Smooth muscle cell (in vitro differentiated cells): Measurements from ENCODE around the gene CENPN. TPM values are rescaled to one million over a fixed set of nuclear protein-coding genes. Genes with fewer than 3 reads are reported as not detected.
A peak's percentile ranks its signal among the peaks of the same experiment; 100 is the strongest.

ENCODE experiments used
- DNase-seq: peaks from one replicate; lab custom pipeline; 2025; ENCODE audit not compliant: unreplicated experiment; lab: John Stamatoyannopoulos, UW
- H2AFZ ChIP-seq: fragments of 200-600 bp; sonication (generic); 2 replicates; pipeline ENCODE4 v1.6.0; 2016; ENCODE audit warnings: antibody characterized with exemption, low read depth, mild to moderate bottlenecking
- H3F3A ChIP-seq: fragments of 200-600 bp; sonication (generic); 2 replicates; pipeline ENCODE4 v1.6.0; 2017; ENCODE audit warnings: antibody characterized with exemption, low read depth
- H3K27ac ChIP-seq: fragments of 200-600 bp; sonication (generic); 2 replicates; pipeline ENCODE4 v1.5.1; 2016; ENCODE audit warnings: low read depth, mild to moderate bottlenecking
- H3K27me3 ChIP-seq: fragments of 200-600 bp; sonication (generic); 2 replicates; pipeline ENCODE4 v1.6.1; 2016; ENCODE audit warnings: low read depth, mild to moderate bottlenecking
- H3K36me3 ChIP-seq: fragments of 200-600 bp; sonication (generic); 2 replicates; pipeline ENCODE4 v1.5.1; 2016; ENCODE audit warnings: low read depth
- H3K4me1 ChIP-seq: fragments of 200-600 bp; sonication (generic); 2 replicates; pipeline ENCODE4 v1.5.1; 2016; ENCODE audit warnings: low read depth
- H3K4me2 ChIP-seq: fragments of 200-600 bp; sonication (generic); 2 replicates; pipeline ENCODE4 v1.6.0; 2016; ENCODE audit warnings: mild to moderate bottlenecking
- H3K4me3 ChIP-seq: fragments of 200-600 bp; sonication (generic); 2 replicates; pipeline ENCODE4 v1.5.1; 2016; ENCODE audit warnings: mild to moderate bottlenecking
- H3K79me2 ChIP-seq: fragments of 200-600 bp; sonication (generic); 2 replicates; pipeline ENCODE4 v1.6.0; 2016; ENCODE audit warnings: low read depth, mild to moderate bottlenecking
- H3K9ac ChIP-seq: fragments of 200-600 bp; sonication (generic); 2 replicates; pipeline ENCODE4 v1.6.0; 2016; ENCODE audit warnings: low read depth
- H3K9me3 ChIP-seq: fragments of 200-600 bp; sonication (generic); replicated peaks from 2 replicates; pipeline ENCODE4 v1.5.1; 2016; ENCODE audit warnings: low read depth
- H4K20me1 ChIP-seq: fragments of 200-600 bp; sonication (generic); 2 replicates; pipeline ENCODE4 v1.6.0; 2016; ENCODE audit warnings: low read depth
- CTCF ChIP-seq: fragments of 200-600 bp; sonication (generic); IDR thresholded peaks from 2 replicates; pipeline ENCODE4 v1.5.1; 2017; ENCODE audit warnings: borderline replicate concordance, mild to moderate bottlenecking, antibody characterized with exemption; ENCODE audit not compliant: insufficient read depth, poor library complexity, severe bottlenecking
- WGBS: methylation state at CpG from one replicate; pipeline ENCODE4 v1.1.7; 2016; ENCODE audit warnings: low lambda C conversion rate; 5-methylcytosine and 5-hydroxymethylcytosine counted together
- polyA plus RNA-seq: library from polyadenylated mRNA; unstranded; fragments of >200 nt; fragmentation: Nextera tagmentation; extraction: Ambion mirVana; gene quantifications from 2 replicates; pipeline ENCODE4 v1.2.1, GENCODE V29; 2016
- small RNA-seq: library from RNA; depleted of rRNA; stranded (forward); fragments of <200 nt; gene quantifications from one replicate; pipeline ENCODE3, GENCODE V24; 2014
- total RNA-seq: library from RNA; depleted of rRNA; stranded (reverse); fragments of >200 nt; gene quantifications from 2 replicates; pipeline ENCODE4 v1.2.3, GENCODE V29; 2014

Gene CENPN
- total and polyA plus RNA-seq, 2 experiments from 2014 or later = 18.8 to 25.1 TPM

- no peaks in the 10 kb centered on the region for H3K36me3 ChIP-seq
- H3F3A ChIP-seq = peaks cover 14% of the 10 kb centered on the region
- H3K79me2 ChIP-seq = no peaks in the 10 kb centered on the region
- peak within 1 kb of the TSS; percentile 74 for H3K4me3 ChIP-seq
- H4K20me1 ChIP-seq = no peaks in the 10 kb centered on the region
- peak within 1 kb of the TSS; percentile 91 for H3K4me2 ChIP-seq
- WGBS = 15% methylated on average over 59 of the region's 59 CpGs
- no peak for TF ChIP-seq CTCF
- no peaks in the 10 kb centered on the region for H3K9me3 ChIP-seq
- DNase-seq = peak; percentile 99
- no peaks in the 10 kb centered on the region for H3K27me3 ChIP-seq
- H3K9ac ChIP-seq = peak within 1 kb of the TSS; percentile 95
- peak within 1 kb of the TSS; percentile 80 for H2AFZ ChIP-seq
- H3K27ac ChIP-seq = peak within 1 kb of the TSS; percentile 99
- H3K4me1 ChIP-seq = peaks cover 5% of the 10 kb centered on the region
These were observed 70.3 kb downstream of the CENPN start, which contains the start of gene C16orf46 for GRCh38 chr16:81077076-81077940. C16orf46 (minus strand) TSS chr16:81077238; CDS start chr16:81063955, 13,283 bp downstream.

- DNase-seq = no peak
- no peak overlapping the region for H3K9ac ChIP-seq
- peaks cover 14% of the 10 kb centered on the region for H3F3A ChIP-seq
- no peaks in the 10 kb centered on the region for H4K20me1 ChIP-seq
- no peaks in the 10 kb centered on the region for H3K79me2 ChIP-seq
- no peaks in the 10 kb centered on the region for H3K9me3 ChIP-seq
- H3K4me2 ChIP-seq = no peak overlapping the region
- H3K4me1 ChIP-seq = no peaks in the 10 kb centered on the region
- no peaks in the 10 kb centered on the region for H3K27me3 ChIP-seq
- H3K36me3 ChIP-seq = no peaks in the 10 kb centered on the region
- no peak overlapping the region for H2AFZ ChIP-seq
- TF ChIP-seq CTCF = no peak
- no peak overlapping the region for H3K27ac ChIP-seq
- no peak overlapping the region for H3K4me3 ChIP-seq
- WGBS = 100% methylated on average over 1 of the region's 1 CpG
These were observed 73.2 kb downstream of the CENPN start for GRCh38 chr16:81080233-81080632.

GRCh38 chr16:81081014-81081413 is 74.0 kb downstream of the CENPN start:
- Histone ChIP-seq H3K9me3 (no peaks in the 10 kb centered on the region), H3K4me1 (no peaks in the 10 kb centered on the region), H3K36me3 (no peaks in the 10 kb centered on the region), H2AFZ (no peak overlapping the region), H3K27ac (no peak overlapping the region), H3K27me3 (no peaks in the 10 kb centered on the region), H3K4me2 (no peak overlapping the region), H3K4me3 (no peak overlapping the region), H3K9ac (no peak overlapping the region), H4K20me1 (no peaks in the 10 kb centered on the region), H3K79me2 (no peaks in the 10 kb centered on the region), H3F3A (peaks cover 13% of the 10 kb centered on the region)
- 94% methylated on average over 4 of the region's 4 CpGs for WGBS
- TF ChIP-seq CTCF = no peak
- DNase-seq = no peak

Small RNAs within 50 kb of the gene (small RNA-seq; reads per million reads assigned to genes)
- gene AC092718.3 = not detected

Other genes with a start within 250 kb of the CENPN start
- gene CDYL2, start 202.6 kb upstream of the CENPN start, total RNA-seq = 2.9 and 4.7 TPM in 2 replicates
- 1.9 and 2.0 TPM in 2 replicates for gene CDYL2, start 202.6 kb upstream of the CENPN start, polyA plus RNA-seq
- 53.2 and 56.6 TPM in 2 replicates for gene CMC2, start 329 bp upstream of the CENPN start, total RNA-seq
- 95.5 and 110 TPM in 2 replicates for gene CMC2, start 329 bp upstream of the CENPN start, polyA plus RNA-seq
- 35.4 and 38.3 TPM in 2 replicates for gene ATMIN, start 28.6 kb downstream of the CENPN start, total RNA-seq
- gene ATMIN, start 28.6 kb downstream of the CENPN start, polyA plus RNA-seq = 28.7 and 29.5 TPM in 2 replicates
- 0.76 and 4.5 TPM in 2 replicates for gene C16orf46, start 70.0 kb downstream of the CENPN start, total RNA-seq
- 0.69 and 1.1 TPM in 2 replicates for gene C16orf46, start 70.0 kb downstream of the CENPN start, polyA plus RNA-seq
- 24.9 and 42.4 TPM in 2 replicates for gene GCSH, start 89.2 kb downstream of the CENPN start, total RNA-seq
- 46.4 and 48.1 TPM in 2 replicates for gene GCSH, start 89.2 kb downstream of the CENPN start, polyA plus RNA-seq
- gene BCO1, start 231.5 kb downstream of the CENPN start, total RNA-seq = not detected in 2 replicates
- gene BCO1, start 231.5 kb downstream of the CENPN start, polyA plus RNA-seq = not detected in 2 replicates